ENCODE measurements around the gene ARHGAP4.

GRCh38 chrX:153881281-153881680 is 44.8 kb downstream of the ARHGAP4 start:
- no peak for TF ChIP-seq EZH2 (IDR thresholded peaks at IDR 0.05; ENCODE audit: borderline replicate concordance, low read length)
- TF ChIP-seq CTCF (IDR thresholded peaks at IDR 0.05; ENCODE audit: low read length): no peak
